Ovary (tissue), 9 donors: ENCODE data around the gene GASK1A. TPM values are rescaled to one million over a fixed set of nuclear protein-coding genes. Genes with fewer than 3 reads are reported as not detected.
"Not testable (repeated sequence)": the region's sequence is repeated elsewhere in the genome, so short reads cannot be mapped to it uniquely, and the experiment has no call there.

Experiments used
- DNase-seq, 5 donors: peaks; one replicate each; pipeline ENCODE4 v3.0.0-alpha.2; 2019 to 2020
- H3K27ac ChIP-seq, 2 donors: fragments of 200-600 bp; one replicate each; pipeline versions ENCODE4 v1.5.1 to v1.8.0; 2019 to 2022
- H3K27me3 ChIP-seq: fragments of 200-600 bp; one replicate; pipeline ENCODE4 v1.8.0; 2022
- H3K36me3 ChIP-seq: fragments of 200-600 bp; sonication (generic); one replicate; pipeline ENCODE4 v1.5.1; 2019
- H3K4me1 ChIP-seq: one replicate; pipeline ENCODE4 v1.8.1; 2013; ENCODE audit warnings: mild to moderate bottlenecking, moderate library complexity; ENCODE audit not compliant: insufficient read depth
- H3K4me3 ChIP-seq: fragments of 200-600 bp; sonication (generic); one replicate; pipeline ENCODE4 v1.5.1; 2017
- H3K9me3 ChIP-seq, 2 donors: fragments of 200-600 bp in 1 of 2; sonication (generic) in 1 of 2; one replicate each; pipeline versions ENCODE4 v1.5.1 to v1.8.1; 2013 to 2019; ENCODE audit warnings: mild to moderate bottlenecking in 1 of 2, moderate library complexity in 1 of 2
- CTCF ChIP-seq, 3 donors: fragments of 450-650 bp in 2 of 3; fragments of 200-600 bp in 1 of 3; IDR thresholded peaks; one replicate each; pipeline versions ENCODE4 v1.5.1 to v1.8.0; 2016 to 2022; ENCODE audit warnings: antibody characterized with exemption in 3 of 3, mild to moderate bottlenecking in 1 of 3
- EP300 ChIP-seq: sonication (generic); formaldehyde crosslinking; IDR thresholded peaks from one replicate; pipeline ENCODE4 v1.6.1; 2017; ENCODE audit warnings: antibody characterized with exemption
- POLR2A ChIP-seq: fragments of 450-650 bp; IDR thresholded peaks from one replicate; pipeline ENCODE4 v1.6.1; 2017; ENCODE audit warnings: antibody characterized with exemption, mild to moderate bottlenecking, moderate library complexity
- WGBS, 3 donors: extraction: QIAGEN DNeasy Blood & Tissue Kit in 1 of 3; methylation state at CpG; one replicate each; pipeline versions ENCODE4 v1.1.5 to v1.1.7; 2013 to 2017; 5-methylcytosine and 5-hydroxymethylcytosine counted together
- intact Hi-C, 4 donors: fragments of 100-400 bp; cut with DNase I; formaldehyde crosslinking; loops; one replicate each; pipeline versions ENCODE4 v1.11.0 to v1.15.1; 2022 to 2023
- polyA plus RNA-seq, 2 donors: library from polyadenylated mRNA; stranded (reverse); fragments of 200-250 nt in 1 of 2; fragments of 350-450 nt in 1 of 2; fragmentation: Illumina TruSeq in 1 of 2; extraction: RNeasy Lipid Tissue Mini Kit (QIAGEN cat#74804) in 1 of 2; gene quantifications; one replicate each; pipeline ENCODE4 v1.2.3, GENCODE V29; 2013 to 2014
- total RNA-seq, 7 donors: library from RNA; depleted of rRNA in 2 of 7; stranded (reverse); fragments of >200 nt in 2 of 7; fragmentation: NEBNext Ultra II Directional in 3 of 7; extraction: Animal tissue kit (Norgen Biotek cat#: 25700) in 3 of 7; gene quantifications; one replicate each; pipeline versions ENCODE4 v1.1.0 to v1.2.4, GENCODE V29; 2016 to 2023
- donor health status: DM: no; HTN: no; CAD: no; lungs with moderate emphysema.
- donor health status: DM: no; HTN: no; CAD: no.
- donor health status: Bipolar disorder and iron deficiency.
- donor health status: DM: yes; HTN: yes; CAD: no.
- donor health status: DM: no; HTN: no; CAD: no.
- donor health status: DM: yes; HTN: yes; CAD: no.

The GASK1A gene
- total and polyA plus RNA-seq, 9 donors, result 5.4 to 41.3 (median 19.4) TPM

- WGBS, 3 donors, result 67 to 95% (median 70%) methylated on average over 2 of the region's 2 CpGs
- no peak for DNase-seq
- Histone ChIP-seq H3K36me3 (no peaks in the 10 kb centered on the region), H3K27ac (no peak overlapping the region), H3K4me1 (peaks cover 1% of the 10 kb centered on the region), H3K9me3 (no peaks in the 10 kb centered on the region), H3K4me3 (no peak overlapping the region), H3K27me3 (no peaks in the 10 kb centered on the region)
- intact Hi-C loops, result loop anchor here in 3 of 4 donors (5.0 to 10.0 kb wide), 3 partner anchors 132 to 194 kb away; no protein-coding TSS in a partner anchor
- TF ChIP-seq CTCF (IDR thresholded peaks at IDR 0.05), result no peak
- TF ChIP-seq POLR2A, result no peak
- no peak for TF ChIP-seq EP300
Observed at GRCh38 chr3:42963269-42963668, 15.8 kb upstream of the GASK1A start.

- no peak overlapping the region for H3K27ac ChIP-seq
- DNase-seq, result no peak
- no peaks in the 10 kb centered on the region for H3K9me3 ChIP-seq
- H3K36me3 ChIP-seq, result no peaks in the 10 kb centered on the region
- no peak for TF ChIP-seq POLR2A
- no peak for TF ChIP-seq CTCF (IDR thresholded peaks at IDR 0.05)
- TF ChIP-seq EP300, result no peak
- H3K27me3 ChIP-seq, result no peaks in the 10 kb centered on the region
- H3K4me1 ChIP-seq, result peaks cover 1% of the 10 kb centered on the region
- no peak overlapping the region for H3K4me3 ChIP-seq
- intact Hi-C loops, result loop anchor here in 3 of 4 donors (5.0 to 10.0 kb wide), 3 partner anchors 131 to 193 kb away; no protein-coding TSS in a partner anchor
- 90 to 94% (median 93%) methylated on average over 4 of the region's 4 CpGs for WGBS, 3 donors
Observed at GRCh38 chr3:42964266-42964665, 14.8 kb upstream of the GASK1A start.

- H3K4me3 ChIP-seq, result no peak overlapping the region
- H3K27ac ChIP-seq, result no peak overlapping the region
- H3K4me1 ChIP-seq, result no peaks in the 10 kb centered on the region
- TF ChIP-seq EP300 (no peak), CTCF (IDR thresholded peaks at IDR 0.05) (no peak), POLR2A (no peak)
- H3K27me3 ChIP-seq, result no peaks in the 10 kb centered on the region
- DNase-seq, result no peak
- H3K36me3 ChIP-seq, result no peaks in the 10 kb centered on the region
- H3K9me3 ChIP-seq, result no peaks in the 10 kb centered on the region
- intact Hi-C loops, result no loop called here
Observed at GRCh38 chr3:42970557-42970956, 8.6 kb upstream of the GASK1A start.

GRCh38 chr3:42970976-42971772, 7.9 kb upstream of the GASK1A start:
- Histone ChIP-seq H3K27me3 (no peaks in the 10 kb centered on the region), H3K4me3 (no peak overlapping the region), H3K36me3 (no peaks in the 10 kb centered on the region), H3K9me3 (no peaks in the 10 kb centered on the region), H3K27ac (no peak overlapping the region), H3K4me1 (no peaks in the 10 kb centered on the region)
- WGBS, 3 donors, result 65 to 82% (median 67%) methylated on average over 3 of the region's 3 CpGs
- DNase-seq, result no peak
- no peak for TF ChIP-seq POLR2A
- TF ChIP-seq EP300, result no peak
- no peak for TF ChIP-seq CTCF (IDR thresholded peaks at IDR 0.05)
- intact Hi-C loops, result no loop called here

- H3K36me3 ChIP-seq, H3K4me3 ChIP-seq, DNase-seq, H3K9me3 ChIP-seq, H3K27ac ChIP-seq, intact Hi-C loops, H3K27me3 ChIP-seq, H3K4me1 ChIP-seq: not testable (repeated sequence)
- 89 to 90% (median 90%) methylated on average over 3 of the region's 3 CpGs for WGBS, 3 donors
Observed at GRCh38 chr3:42974906-42975305, 4.2 kb upstream of the GASK1A start.
